ENCODE measurements around the gene TRIP6.
"Not testable (repeated sequence)": the region's sequence is repeated elsewhere in the genome, so short reads cannot be mapped to it uniquely, and the experiment has no call there.

The TRIP6 gene

DNA sequence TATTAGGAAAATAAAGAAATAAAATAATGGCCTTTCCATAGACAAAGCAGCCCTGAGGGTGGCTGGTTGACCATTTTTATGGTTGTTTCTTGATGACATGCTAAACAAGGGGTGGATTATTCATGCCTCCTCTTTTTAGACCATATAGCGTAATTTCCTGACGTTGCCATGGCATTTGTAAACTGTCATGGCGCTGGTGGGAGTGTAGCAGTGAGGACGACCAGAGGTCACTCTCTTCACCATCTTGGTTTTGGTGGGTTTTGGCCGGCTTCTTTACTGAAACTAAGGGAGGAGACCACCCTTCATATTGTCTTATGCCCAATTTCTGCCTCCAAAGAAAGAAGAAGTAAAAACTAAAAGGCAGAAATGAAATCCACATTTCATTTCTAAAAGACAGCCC is 52.1 kb downstream of the TRIP6 start:
- DNase-seq = not testable (repeated sequence)

DNA sequence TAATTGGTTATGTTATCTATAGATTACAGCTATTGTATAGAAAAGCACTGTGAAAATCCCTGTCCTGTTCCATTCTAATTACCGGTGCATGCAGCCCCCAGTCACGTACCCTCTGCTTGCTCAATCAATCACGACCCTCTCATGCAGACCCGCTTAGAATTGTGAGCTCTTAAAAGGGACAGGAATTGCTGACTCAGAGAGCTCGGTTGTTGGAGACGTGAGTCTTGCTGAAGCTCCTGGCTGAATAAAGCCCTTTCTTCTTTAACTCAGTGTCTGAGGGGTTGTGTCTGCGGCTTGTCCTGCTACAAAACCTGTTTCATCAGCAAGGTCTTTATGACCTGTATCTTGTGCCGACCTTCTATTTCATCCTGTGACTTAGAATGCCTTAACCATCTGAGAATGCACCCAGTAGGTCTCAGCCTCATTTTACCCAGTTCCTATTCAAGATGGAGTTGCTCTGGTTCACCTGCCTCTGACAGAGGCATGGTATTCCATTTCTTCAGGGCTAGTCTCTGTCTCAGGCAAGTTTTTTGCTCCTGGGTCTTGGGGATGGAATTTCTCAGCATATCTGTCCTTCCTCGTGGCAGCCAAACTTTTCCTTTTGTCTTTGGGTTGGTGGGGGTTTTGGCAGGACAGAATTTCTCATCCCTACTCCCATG is 52.7 kb downstream of the TRIP6 start:
- DNase-seq = not testable (repeated sequence)

DNA sequence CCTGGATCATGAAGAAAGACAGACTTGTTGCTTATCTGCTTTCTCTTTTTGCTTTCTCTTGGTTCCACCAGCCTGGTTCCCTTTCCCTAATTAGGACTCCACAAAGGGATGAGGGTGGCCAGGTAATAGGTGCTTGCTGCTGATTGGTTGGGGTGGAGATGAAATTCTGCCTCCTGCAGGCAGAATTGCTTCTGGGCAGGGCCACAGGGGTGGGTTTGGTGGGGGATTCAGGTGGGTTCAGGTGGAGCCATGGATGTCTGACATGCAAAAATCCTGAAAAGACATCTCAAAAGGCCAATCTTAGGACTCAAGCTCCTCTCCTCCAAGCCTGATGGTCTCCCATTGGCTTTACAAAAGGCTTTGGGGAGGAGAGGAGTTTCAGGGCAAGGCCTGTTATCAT is 53.9 kb downstream of the TRIP6 start:
- no peak for DNase-seq
